GM12878 (cell line): ENCODE results near the gene RAET1E. TPM values are rescaled to one million over a fixed set of nuclear protein-coding genes. Genes with fewer than 3 reads are reported as not detected.

Experiments used
- ATAC-seq: fragments of 200-7000 bp; cut with Tn5 transposase; 3 replicates; pipeline ENCODE4 v1.9.1; 2020; ENCODE audit warnings: mild to moderate bottlenecking, moderate library complexity
- BruUV-seq: library from RNA; stranded (reverse); fragments of 400-500 nt; replicated peaks from 2 replicates; lab custom pipeline; 2021; lab: Mats Ljungman, UMichigan
- CTCF ChIA-PET: fragments of 300-600 bp; sonication (Branson Sonifier 250); formaldehyde crosslinking; extraction: SDS; loops from one replicate; lab custom pipeline; 2021; ENCODE audit warnings: inconsistent platforms; lab: Yijun Ruan, JAX
- POLR2A ChIA-PET: fragments of 350-600 bp; formaldehyde crosslinking; extraction: SDS; loops from one replicate; lab custom pipeline; 2021; ENCODE audit warnings: inconsistent platforms; lab: Charles Lee
- RAD21 ChIA-PET: fragments of 300-600 bp; sonication (Branson Sonifier 250); formaldehyde crosslinking; loops from one replicate; lab custom pipeline; 2023; ENCODE audit warnings: antibody characterized with exemption; ENCODE audit not compliant: unreplicated experiment; lab: Charles Lee
- SMC1A ChIA-PET: fragments of 300-600 bp; sonication (Branson Sonifier 250); formaldehyde crosslinking; loops from one replicate; lab custom pipeline; 2023; ENCODE audit not compliant: unreplicated experiment, uncharacterized antibody; lab: Charles Lee
- DNase-seq: peaks from one replicate; pipeline ENCODE4 v3.0.0-alpha.2; 2011; ENCODE audit warnings: low read depth, low spot score
- FAIRE-seq: peaks from 3 replicates; lab custom pipeline; 2011; peaks lifted over from hg19 to GRCh38; lab: Jason Lieb, UNC
- H2AFZ ChIP-seq: 2 replicates; pipeline ENCODE4 v1.6.0; 2011; ENCODE audit warnings: low read depth, low read length, control low read depth; ENCODE audit not compliant: control insufficient read depth
- H3K27ac ChIP-seq: 2 replicates; pipeline ENCODE4 v1.5.1; 2011; ENCODE audit warnings: control low read depth; ENCODE audit not compliant: control insufficient read depth, insufficient read depth
- H3K27me3 ChIP-seq, 2 experiments: replicated peaks in 1 of 2; 2 replicates each; pipeline versions ENCODE4 v1.6.0 to v1.6.1; 2011; ENCODE audit warnings: low read length in 1 of 2; ENCODE audit not compliant: control insufficient read depth in 2 of 2, insufficient read depth in 2 of 2
- H3K36me3 ChIP-seq, 2 experiments: 2 replicates each; pipeline ENCODE4 v1.5.1; 2011; ENCODE audit warnings: low read length in 1 of 2; ENCODE audit not compliant: control insufficient read depth in 2 of 2, insufficient read depth in 2 of 2
- H3K4me1 ChIP-seq: 2 replicates; pipeline ENCODE4 v1.6.1; 2011; ENCODE audit warnings: mild to moderate bottlenecking, low read length, moderate library complexity, mixed read lengths; ENCODE audit not compliant: control insufficient read depth, insufficient read depth
- H3K4me2 ChIP-seq: 2 replicates; pipeline ENCODE4 v1.6.0; 2011; ENCODE audit warnings: control low read depth; ENCODE audit not compliant: control insufficient read depth, insufficient read depth
- H3K4me3 ChIP-seq: fragments of 200-600 bp; sonication (generic); 2 replicates; pipeline ENCODE4 v1.5.1; 2016
- H3K79me2 ChIP-seq: 2 replicates; pipeline ENCODE4 v1.6.0; 2011; ENCODE audit warnings: low read length; ENCODE audit not compliant: control insufficient read depth, insufficient read depth
- H3K9ac ChIP-seq: 2 replicates; pipeline ENCODE4 v1.8.0; 2011; ENCODE audit warnings: low read length, control low read depth, mixed read lengths; ENCODE audit not compliant: control insufficient read depth, insufficient read depth
- H3K9me3 ChIP-seq: replicated peaks from 3 replicates; pipeline ENCODE4 v1.5.1; 2011; ENCODE audit warnings: mild to moderate bottlenecking, low read length; ENCODE audit not compliant: control insufficient read depth, insufficient read depth
- H4K20me1 ChIP-seq: 2 replicates; pipeline ENCODE4 v1.6.0; 2011; ENCODE audit not compliant: control insufficient read depth, insufficient read depth
- FOS ChIP-seq: IDR thresholded peaks from 3 replicates; pipeline ENCODE4 v1.6.1; 2011; ENCODE audit warnings: borderline replicate concordance; ENCODE audit not compliant: insufficient read length; ENCODE audit errors: extremely low read depth
- FOXM1 ChIP-seq: IDR thresholded peaks from 2 replicates; pipeline ENCODE4 v1.6.1; 2012; ENCODE audit warnings: low read depth, mild to moderate bottlenecking, inconsistent platforms, low read length, moderate library complexity
- MYB ChIP-seq: fragments of 150-350 bp; IDR thresholded peaks from 2 replicates; pipeline ENCODE4 v1.6.1; 2014; ENCODE audit warnings: mild to moderate bottlenecking, low read depth, low read length, borderline replicate concordance
- NRF1 ChIP-seq: conservative IDR thresholded peaks from 2 replicates; pipeline ENCODE4 v1.6.1; 2011; ENCODE audit warnings: mild to moderate bottlenecking, low read depth, low read length, improper control_type of control experiment
- RAD21 ChIP-seq: IDR thresholded peaks from 2 replicates; pipeline ENCODE4 v1.6.1; 2011; ENCODE audit warnings: mild to moderate bottlenecking, low read depth, low read length, moderate library complexity; ENCODE audit not compliant: insufficient read depth
- SIX5 ChIP-seq: IDR thresholded peaks from 2 replicates; pipeline ENCODE4 v1.6.1; 2011; ENCODE audit warnings: mild to moderate bottlenecking, low read depth, low read length, moderate library complexity; ENCODE audit not compliant: severe bottlenecking
- SMAD1 ChIP-seq: fragments of 450-650 bp; IDR thresholded peaks from 2 replicates; pipeline ENCODE4 v1.6.1; 2018; ENCODE audit warnings: mild to moderate bottlenecking, low read depth; ENCODE audit not compliant: partially characterized antibody
- TCF7 ChIP-seq: IDR thresholded peaks from 2 replicates; pipeline ENCODE4 v1.6.1; 2014; ENCODE audit warnings: antibody characterized with exemption, borderline replicate concordance
- WGBS: methylation state at CpG from one replicate; pipeline ENCODE4 v1.1.6; 2016; ENCODE audit warnings: low lambda C conversion rate; ENCODE audit not compliant: insufficient replicate concordance, insufficient coverage; ENCODE audit errors: missing lambda C conversion rate; 5-methylcytosine and 5-hydroxymethylcytosine counted together
- in situ Hi-C: fragments of 300-500 bp; cut with MboI; formaldehyde crosslinking; loops from 9 replicates; pipeline ENCODE4 v1.14.3; 2018; ENCODE audit warnings: mixed read lengths
- intact Hi-C: fragments of 100-400 bp; cut with micrococcal nuclease; formaldehyde crosslinking; loops from one replicate; pipeline ENCODE4 v1.14.2; 2022; ENCODE audit not compliant: unreplicated experiment
- polyA plus RNA-seq, 11 experiments: library from polyadenylated mRNA; depleted of rRNA in 4 of 11; unstranded in 6 of 11; stranded (reverse) in 5 of 11; fragments of >200 nt; fragmentation: Nextera tagmentation in 4 of 11; fragmentation: Illumina TruSeq in 1 of 11; extraction: Ambion mirVana in 4 of 11; extraction: Trizol in 1 of 11; gene quantifications; 1 replicate in 1 of 11; 2 replicates in 10 of 11; pipeline versions ENCODE4 v1.2.1 to v1.2.3, GENCODE V29; 2011 to 2016; ENCODE audit warnings: inconsistent platforms in 2 of 11, missing spikeins in 2 of 11, low read depth in 1 of 11
- total RNA-seq, 4 experiments: library from RNA; depleted of rRNA in 3 of 4; stranded (reverse); fragments of >200 nt in 3 of 4; fragmentation: Illumina TruSeq in 1 of 4; extraction: Trizol in 1 of 4; gene quantifications; 2 replicates each; pipeline versions ENCODE4 v1.2.1 to v1.2.3, GENCODE V29; 2013 to 2021
- TF ChIP-seq, protein P1 (sequence below): fragments of 450-650 bp; IDR thresholded peaks from 2 replicates; pipeline ENCODE4 v1.6.1; 2014; ENCODE audit warnings: mild to moderate bottlenecking
- TF ChIP-seq, protein P2 (sequence below): IDR thresholded peaks from 2 replicates; pipeline ENCODE4 v1.6.1; 2011; ENCODE audit warnings: low read depth, low read length, improper control_type of control experiment, borderline replicate concordance

RAET1E gene
- total and polyA plus RNA-seq, 10 of the 15 experiments (the other 5 are each of a cell fraction or from before 2014, with no cell fraction given) = not detected

DNA sequence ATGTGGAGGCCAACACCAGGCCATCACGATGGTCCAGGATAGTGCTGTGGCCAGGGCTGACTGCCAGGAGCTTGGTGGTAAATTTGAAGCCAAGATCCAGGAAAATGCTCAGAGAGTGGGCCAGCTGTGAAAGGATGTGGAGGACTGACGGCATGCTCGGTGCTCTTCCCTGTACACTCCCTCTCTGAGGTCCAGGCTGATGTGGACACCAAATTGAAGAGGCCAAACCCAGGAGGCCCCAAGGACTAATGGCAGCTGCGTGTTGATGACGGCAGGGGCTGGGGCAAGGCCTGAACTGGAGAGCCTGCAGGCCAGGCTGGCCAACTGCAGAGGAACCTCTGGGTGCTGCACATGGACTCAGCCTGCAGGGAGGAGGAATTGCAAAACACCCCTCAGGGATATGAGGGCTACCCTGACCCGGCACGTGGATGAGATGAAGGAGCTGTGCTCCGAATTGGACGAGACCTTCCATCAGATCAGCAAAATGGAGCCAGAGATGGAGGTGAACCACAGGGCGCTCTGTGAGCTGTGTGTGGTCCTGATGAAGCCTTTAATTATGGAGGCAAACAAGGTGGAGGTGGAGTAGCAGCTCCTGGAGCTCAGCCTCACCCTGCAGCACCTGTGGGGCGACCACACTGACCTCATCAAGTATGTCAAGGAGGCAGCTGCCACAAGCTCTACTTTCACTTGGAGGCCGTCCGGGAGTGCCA is 6.9 kb upstream of the RAET1E start:
- ChIA-PET CTCF (interaction anchor here (0.7 to 1.1 kb wide), 4 partner anchors 11 to 70 kb away, joined by 3 to 4 read pairs (median 3); no protein-coding TSS in a partner anchor), RAD21 (no interaction called here)
- H3K4me2 ChIP-seq = no peak overlapping the region
- FAIRE-seq = no peak
- ATAC-seq = no peak
- intact Hi-C loops = no loop called here
- H3K9me3 ChIP-seq = peaks cover 3% of the 10 kb centered on the region; the same call in 1 of the 3 replicates
- TF ChIP-seq NRF1 = no peak
- TF ChIP-seq MYB = no peak
- no peak for TF ChIP-seq TCF7
- no peak for TF ChIP-seq SMAD1
- no peak for TF ChIP-seq FOXM1
- TF ChIP-seq, all 136 proteins: peak for 0
- Histone ChIP-seq H4K20me1 (no peaks in the 10 kb centered on the region), H3K4me3 (no peak overlapping the region), H2AFZ (no peak overlapping the region), H3K27me3 (peaks cover 5 to 6% of the 10 kb centered on the region in 2 experiments; a peak in 3 of 4 replicates), H3K27ac (no peak overlapping the region), H3K9ac (no peak overlapping the region), H3K4me1 (no peaks in the 10 kb centered on the region), H3K79me2 (no peaks in the 10 kb centered on the region), H3K36me3 (no peaks in the 10 kb centered on the region)
- DNase-seq = no peak
- ChIA-PET POLR2A (no interaction called here), SMC1A (interaction anchor here (1.4 kb wide), 1 partner anchor 85 kb away, joined by 3 read pairs; no protein-coding TSS in a partner anchor)
- BruUV-seq = no TSS peak
- in situ Hi-C loops = no loop called here
- WGBS = 22% methylated on average over 13 of the region's 13 CpGs

DNA sequence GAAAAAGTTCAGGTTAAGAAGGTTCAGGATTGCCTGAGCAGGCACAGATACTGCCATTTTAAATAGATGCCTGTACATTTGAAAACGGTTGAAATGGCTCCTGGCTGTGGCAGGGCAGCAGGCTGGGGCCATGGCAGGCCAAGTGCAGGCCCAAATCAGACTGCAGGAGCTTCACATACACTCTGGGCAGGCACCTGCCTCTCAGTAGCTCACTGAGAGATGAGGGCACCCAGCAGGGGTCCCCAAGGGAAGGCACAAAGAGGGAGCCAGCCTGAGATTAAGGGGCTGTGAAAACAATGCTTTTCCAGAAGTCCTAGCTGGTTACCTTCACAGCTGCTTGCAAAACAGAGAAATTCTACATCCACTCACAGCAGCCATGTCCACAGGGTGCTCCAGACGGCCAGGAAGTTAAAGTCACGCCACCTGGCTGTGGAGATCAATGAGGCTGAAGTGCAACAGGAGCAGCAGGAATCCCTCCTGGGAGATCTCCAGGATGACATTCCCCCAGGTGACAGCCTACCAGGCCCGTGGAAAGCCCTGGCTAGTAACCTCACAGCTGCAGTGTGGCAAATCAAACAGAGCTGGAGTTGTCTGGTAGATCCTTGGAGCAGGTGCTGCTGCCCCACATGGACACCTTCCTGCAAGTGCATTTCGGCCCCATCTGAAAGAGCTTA is 6.2 kb upstream of the RAET1E start:
- H4K20me1 ChIP-seq = no peaks in the 10 kb centered on the region
- H3K9me3 ChIP-seq = peaks cover 3% of the 10 kb centered on the region; the same call in 1 of the 3 replicates
- CTCF ChIA-PET = interaction anchor here (1.0 to 1.1 kb wide), 3 partner anchors 12 to 60 kb away, joined by 3 to 4 read pairs (median 3); no protein-coding TSS in a partner anchor
- 11% methylated on average over 5 of the region's 5 CpGs for WGBS
- in situ Hi-C loops (no loop called here), intact Hi-C loops (no loop called here)
- FAIRE-seq (no peak), DNase-seq (no peak), ATAC-seq (no peak)
- H3K36me3 ChIP-seq = no peaks in the 10 kb centered on the region
- RAD21 ChIA-PET = no interaction called here
- TF ChIP-seq SIX5 = no peak
- TF ChIP-seq, protein P1, sequence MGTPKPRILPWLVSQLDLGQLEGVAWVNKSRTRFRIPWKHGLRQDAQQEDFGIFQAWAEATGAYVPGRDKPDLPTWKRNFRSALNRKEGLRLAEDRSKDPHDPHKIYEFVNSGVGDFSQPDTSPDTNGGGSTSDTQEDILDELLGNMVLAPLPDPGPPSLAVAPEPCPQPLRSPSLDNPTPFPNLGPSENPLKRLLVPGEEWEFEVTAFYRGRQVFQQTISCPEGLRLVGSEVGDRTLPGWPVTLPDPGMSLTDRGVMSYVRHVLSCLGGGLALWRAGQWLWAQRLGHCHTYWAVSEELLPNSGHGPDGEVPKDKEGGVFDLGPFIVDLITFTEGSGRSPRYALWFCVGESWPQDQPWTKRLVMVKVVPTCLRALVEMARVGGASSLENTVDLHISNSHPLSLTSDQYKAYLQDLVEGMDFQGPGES = no peak
- TF ChIP-seq FOS = no peak
- TF ChIP-seq, protein P2, sequence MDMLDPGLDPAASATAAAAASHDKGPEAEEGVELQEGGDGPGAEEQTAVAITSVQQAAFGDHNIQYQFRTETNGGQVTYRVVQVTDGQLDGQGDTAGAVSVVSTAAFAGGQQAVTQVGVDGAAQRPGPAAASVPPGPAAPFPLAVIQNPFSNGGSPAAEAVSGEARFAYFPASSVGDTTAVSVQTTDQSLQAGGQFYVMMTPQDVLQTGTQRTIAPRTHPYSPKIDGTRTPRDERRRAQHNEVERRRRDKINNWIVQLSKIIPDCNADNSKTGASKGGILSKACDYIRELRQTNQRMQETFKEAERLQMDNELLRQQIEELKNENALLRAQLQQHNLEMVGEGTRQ = no peak
- TF ChIP-seq RAD21 = no peak
- H3K79me2 ChIP-seq = no peaks in the 10 kb centered on the region
- H3K27ac ChIP-seq = no peak overlapping the region
- BruUV-seq = no TSS peak
- no peak overlapping the region for H3K4me2 ChIP-seq
- no peaks in the 10 kb centered on the region for H3K4me1 ChIP-seq
- H3K4me3 ChIP-seq = no peak overlapping the region
- H3K27me3 ChIP-seq = peaks cover 5 to 6% of the 10 kb centered on the region in 2 experiments; a peak in 3 of 4 replicates
- no peak overlapping the region for H3K9ac ChIP-seq
- POLR2A ChIA-PET = no interaction called here
- H2AFZ ChIP-seq = no peak overlapping the region
- SMC1A ChIA-PET = no interaction called here
